Immature natural killer cell (primary cell): ENCODE results near the gene CDC42BPA. TPM values are rescaled to one million over a fixed set of nuclear protein-coding genes. Genes with fewer than 3 reads are reported as not detected.

Experiments used
- DNase-seq, 3 donors: peaks; one replicate each; pipeline ENCODE4 v3.0.0; 2022; ENCODE audit warnings: mixed read lengths in 1 of 3
- H3K27ac Mint-ChIP-seq, 6 donors: one replicate each; pipeline ENCODE4 v1.8.0; 2020; ENCODE audit warnings: mixed read lengths in 6 of 6, mild to moderate bottlenecking in 5 of 6, inconsistent platforms in 4 of 6, moderate library complexity in 3 of 6
- H3K27me3 Mint-ChIP-seq, 3 donors: one replicate each; pipeline ENCODE4 v1.8.0; 2020 to 2021; ENCODE audit warnings: low read depth in 3 of 3, mild to moderate bottlenecking in 3 of 3, mixed read lengths in 3 of 3, moderate library complexity in 3 of 3, inconsistent platforms in 1 of 3
- H3K36me3 Mint-ChIP-seq, 3 donors: one replicate each; pipeline ENCODE4 v1.8.0; 2020; ENCODE audit warnings: mixed read lengths in 3 of 3, inconsistent platforms in 2 of 3, mild to moderate bottlenecking in 2 of 3
- H3K4me1 Mint-ChIP-seq, 2 donors: one replicate each; pipeline ENCODE4 v1.8.0; 2020; ENCODE audit warnings: inconsistent platforms in 2 of 2, mild to moderate bottlenecking in 2 of 2, mixed read lengths in 2 of 2, moderate library complexity in 1 of 2
- H3K4me3 Mint-ChIP-seq, 5 donors: one replicate each; pipeline ENCODE4 v1.8.0; 2020; ENCODE audit warnings: mild to moderate bottlenecking in 5 of 5, mixed read lengths in 5 of 5, inconsistent platforms in 3 of 5, moderate library complexity in 3 of 5
- H3K9me3 Mint-ChIP-seq, 6 donors: one replicate each; pipeline ENCODE4 v1.8.0; 2020; ENCODE audit warnings: mild to moderate bottlenecking in 6 of 6, mixed read lengths in 6 of 6, inconsistent platforms in 4 of 6, moderate library complexity in 3 of 6
- polyA plus RNA-seq, 3 donors: library from polyadenylated mRNA; unstranded; fragments of 300-500 nt; fragmentation: Illumina TruSeq; gene quantifications; one replicate each; pipeline ENCODE4 v1.2.3, GENCODE V29; 2021

Gene CDC42BPA, protein sequence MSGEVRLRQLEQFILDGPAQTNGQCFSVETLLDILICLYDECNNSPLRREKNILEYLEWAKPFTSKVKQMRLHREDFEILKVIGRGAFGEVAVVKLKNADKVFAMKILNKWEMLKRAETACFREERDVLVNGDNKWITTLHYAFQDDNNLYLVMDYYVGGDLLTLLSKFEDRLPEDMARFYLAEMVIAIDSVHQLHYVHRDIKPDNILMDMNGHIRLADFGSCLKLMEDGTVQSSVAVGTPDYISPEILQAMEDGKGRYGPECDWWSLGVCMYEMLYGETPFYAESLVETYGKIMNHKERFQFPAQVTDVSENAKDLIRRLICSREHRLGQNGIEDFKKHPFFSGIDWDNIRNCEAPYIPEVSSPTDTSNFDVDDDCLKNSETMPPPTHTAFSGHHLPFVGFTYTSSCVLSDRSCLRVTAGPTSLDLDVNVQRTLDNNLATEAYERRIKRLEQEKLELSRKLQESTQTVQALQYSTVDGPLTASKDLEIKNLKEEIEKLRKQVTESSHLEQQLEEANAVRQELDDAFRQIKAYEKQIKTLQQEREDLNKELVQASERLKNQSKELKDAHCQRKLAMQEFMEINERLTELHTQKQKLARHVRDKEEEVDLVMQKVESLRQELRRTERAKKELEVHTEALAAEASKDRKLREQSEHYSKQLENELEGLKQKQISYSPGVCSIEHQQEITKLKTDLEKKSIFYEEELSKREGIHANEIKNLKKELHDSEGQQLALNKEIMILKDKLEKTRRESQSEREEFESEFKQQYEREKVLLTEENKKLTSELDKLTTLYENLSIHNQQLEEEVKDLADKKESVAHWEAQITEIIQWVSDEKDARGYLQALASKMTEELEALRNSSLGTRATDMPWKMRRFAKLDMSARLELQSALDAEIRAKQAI (N-terminal part only)
- under 1 TPM in 2 of 3 donors, not detected in 1; 0.13 to 0.67 TPM for polyA plus RNA-seq

DNA sequence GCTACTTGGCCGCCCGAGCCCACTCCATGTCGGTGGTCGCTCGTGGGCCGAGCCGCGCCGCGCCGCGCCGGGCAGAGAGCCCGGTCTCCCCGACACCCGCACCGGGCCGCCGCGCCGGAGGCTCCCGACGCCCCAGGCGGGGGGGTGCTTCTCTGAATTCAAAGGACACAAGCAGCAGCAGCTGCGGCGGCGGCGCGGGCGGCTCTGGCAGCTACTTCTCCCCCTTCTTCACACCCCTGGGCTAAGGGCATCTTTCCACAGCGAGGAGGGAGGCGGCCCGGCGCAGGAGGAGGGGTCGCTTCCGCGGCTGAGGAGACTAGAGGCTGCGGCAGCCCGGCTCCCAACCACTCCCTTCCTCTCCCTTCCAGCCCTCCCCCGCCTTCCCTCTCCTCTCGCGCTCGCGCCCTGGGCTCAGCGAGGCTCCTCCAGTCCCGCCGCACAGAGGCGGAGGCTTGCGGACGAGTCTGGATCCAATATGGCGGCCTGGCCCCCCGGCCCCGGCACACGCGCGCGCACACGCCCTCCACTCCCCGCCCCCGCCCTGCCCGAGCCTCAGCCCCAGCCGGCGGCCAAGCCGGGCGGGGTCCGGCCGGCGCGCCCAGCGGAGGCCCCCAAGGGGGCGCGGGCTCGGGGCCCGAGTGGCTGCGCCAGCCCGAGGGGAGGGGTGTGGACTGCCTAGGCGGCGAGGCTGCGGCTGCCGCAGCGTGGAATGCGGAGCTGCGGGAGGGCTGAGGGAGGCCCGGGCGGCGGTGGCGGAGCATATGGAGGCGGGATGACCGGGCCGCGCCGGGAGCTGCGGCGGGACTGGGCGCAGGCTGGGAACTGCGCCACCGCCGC is at the start of gene CDC42BPA:
Gene CDC42BPA (minus strand): TSS at position 477 of the 837 bp plus-strand sequence. CDS start 1,310 bp downstream, outside the sequence.
- Mint-ChIP-seq H3K4me1 (peaks cover 8 to 10% of the 10 kb centered on the region in 2 donors), H3K27ac (no peak within 1 kb of the TSS), H3K9me3 (peaks cover 0 to 4% (median 0%) of the 10 kb centered on the region in 6 donors), H3K36me3 (no peaks in the 10 kb centered on the region), H3K27me3 (peaks cover 13 to 33% (median 19%) of the 10 kb centered on the region in 3 donors), H3K4me3 (peak within 1 kb of the TSS; percentile 62 to 76 (median 69))
- peak; percentile 2 to 9 (median 6) for DNase-seq

GRCh38 chr1:227368009-227368408 is 49.7 kb upstream of the CDC42BPA start:
- H3K9me3 Mint-ChIP-seq, result no peaks in the 10 kb centered on the region
- no peaks in the 10 kb centered on the region for H3K4me1 Mint-ChIP-seq
- no peak for DNase-seq
- H3K36me3 Mint-ChIP-seq, result no peaks in the 10 kb centered on the region
- H3K27ac Mint-ChIP-seq, result no peak overlapping the region
- no peak overlapping the region for H3K4me3 Mint-ChIP-seq
- peaks cover 0 to 7% (median 2%) of the 10 kb centered on the region in 3 donors for H3K27me3 Mint-ChIP-seq

- Mint-ChIP-seq H3K27me3 (peaks cover 0 to 8% (median 4%) of the 10 kb centered on the region in 3 donors), H3K4me1 (no peaks in the 10 kb centered on the region), H3K9me3 (no peaks in the 10 kb centered on the region), H3K4me3 (no peak overlapping the region), H3K27ac (no peak overlapping the region), H3K36me3 (no peaks in the 10 kb centered on the region)
- DNase-seq, result no peak
Observed at GRCh38 chr1:227365473-227366431, 47.5 kb upstream of the CDC42BPA start.

DNA sequence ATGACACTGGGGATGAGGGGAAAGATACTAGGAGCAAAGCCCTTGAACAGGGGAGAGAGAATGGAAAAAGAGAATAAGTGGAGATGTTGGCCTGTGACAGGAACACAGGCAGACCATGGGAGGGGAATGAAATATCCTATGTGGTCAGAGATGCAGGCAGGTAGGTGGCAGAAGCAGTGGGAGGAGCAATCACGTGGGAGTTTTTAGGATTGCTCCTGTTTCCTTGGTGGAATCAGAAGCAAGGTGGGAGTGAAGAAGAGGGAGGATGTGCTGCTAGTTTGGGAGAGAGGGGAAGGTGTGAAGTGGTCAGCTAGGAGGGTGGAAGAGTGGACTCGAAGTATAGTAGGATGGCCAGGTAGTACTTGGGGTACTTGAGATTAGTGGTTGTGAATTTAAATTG is 46.4 kb upstream of the CDC42BPA start:
- Mint-ChIP-seq H3K4me1 (no peaks in the 10 kb centered on the region), H3K36me3 (no peaks in the 10 kb centered on the region), H3K27ac (no peak overlapping the region), H3K9me3 (no peaks in the 10 kb centered on the region), H3K27me3 (peaks cover 0 to 8% (median 4%) of the 10 kb centered on the region in 3 donors), H3K4me3 (no peak overlapping the region)
- DNase-seq, result no peak

- Mint-ChIP-seq H3K9me3 (no peaks in the 10 kb centered on the region), H3K4me1 (no peaks in the 10 kb centered on the region), H3K27ac (no peak overlapping the region), H3K4me3 (no peak overlapping the region), H3K36me3 (no peaks in the 10 kb centered on the region), H3K27me3 (peaks cover 0 to 11% (median 4%) of the 10 kb centered on the region in 3 donors)
- DNase-seq, result no peak
Observed at GRCh38 chr1:227363825-227364224, 45.5 kb upstream of the CDC42BPA start.

DNA sequence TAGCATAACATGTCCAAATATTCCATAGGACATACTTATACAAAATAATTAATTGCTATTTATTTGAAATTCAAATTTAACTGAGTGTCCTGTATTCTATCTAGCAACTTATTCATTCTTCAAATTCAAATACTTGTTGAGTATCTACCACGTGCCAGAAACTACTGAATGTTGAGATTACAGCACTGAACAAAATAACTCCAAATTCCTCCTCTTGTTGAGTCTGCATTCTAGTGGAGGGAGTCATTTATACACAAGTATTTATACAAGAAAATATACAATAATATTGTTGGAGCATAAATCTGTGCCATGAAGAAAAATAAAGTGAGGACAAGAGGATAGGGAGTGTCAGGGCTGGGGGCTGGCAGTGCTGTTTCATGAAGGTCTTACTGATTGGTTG is 43.7 kb upstream of the CDC42BPA start:
- no peak overlapping the region for H3K4me3 Mint-ChIP-seq
- no peaks in the 10 kb centered on the region for H3K4me1 Mint-ChIP-seq
- H3K27me3 Mint-ChIP-seq, result peaks cover 0 to 13% (median 7%) of the 10 kb centered on the region in 3 donors
- H3K36me3 Mint-ChIP-seq, result no peaks in the 10 kb centered on the region
- no peaks in the 10 kb centered on the region for H3K9me3 Mint-ChIP-seq
- H3K27ac Mint-ChIP-seq, result no peak overlapping the region
- no peak for DNase-seq

- H3K27me3 Mint-ChIP-seq, result peaks cover 0 to 5% (median 4%) of the 10 kb centered on the region in 3 donors
Observed at GRCh38 chr1:227357927-227358302, 39.6 kb upstream of the CDC42BPA start.

DNA sequence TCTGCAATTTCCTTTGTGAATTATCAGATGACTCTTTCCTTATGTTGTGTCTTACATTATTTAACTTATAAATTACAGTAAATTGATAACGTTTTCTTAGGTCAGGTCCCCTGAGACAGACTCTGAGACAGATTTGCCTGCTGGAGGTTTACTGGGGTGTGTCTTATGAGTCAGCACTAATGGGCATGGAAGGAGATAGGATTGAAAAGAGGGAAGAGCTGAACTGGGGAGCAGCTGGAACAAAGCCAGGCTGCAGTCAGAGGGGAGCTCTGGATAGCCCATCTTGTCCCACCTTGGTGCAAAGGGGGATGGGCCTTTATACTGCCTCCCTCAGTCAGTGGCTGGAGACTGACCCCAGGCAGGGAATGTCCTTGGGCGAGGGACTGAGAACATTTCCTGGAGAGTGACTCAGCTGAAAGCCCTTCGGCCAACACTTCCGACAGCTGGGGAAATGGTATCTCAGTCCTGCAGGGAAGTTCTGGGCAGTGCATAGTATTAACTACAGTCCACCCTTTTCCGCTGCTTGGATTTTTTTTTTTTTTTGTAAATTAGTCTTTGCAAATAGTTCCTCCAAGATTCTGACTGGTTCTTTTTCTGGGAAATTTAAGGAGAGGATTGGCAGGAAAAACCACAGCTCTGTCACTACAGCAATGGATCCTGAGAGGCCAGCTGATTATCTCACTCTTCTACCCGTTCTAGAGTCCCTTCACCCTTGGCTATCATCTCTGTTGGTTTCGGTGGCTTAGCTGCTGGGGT is 39.1 kb upstream of the CDC42BPA start:
- Mint-ChIP-seq H3K27me3 (peaks cover 0 to 5% (median 4%) of the 10 kb centered on the region in 3 donors), H3K4me3 (no peak overlapping the region), H3K36me3 (peaks cover 0 to 4% (median 0%) of the 10 kb centered on the region in 3 donors)

More at GRCh38 chr1:227357927-227358302, 39.6 kb upstream of the CDC42BPA start:
- Mint-ChIP-seq H3K36me3 (peaks cover 0 to under 1% (median 0%) of the 10 kb centered on the region in 3 donors), H3K4me3 (no peak overlapping the region), H3K27ac (no peak overlapping the region), H3K9me3 (no peaks in the 10 kb centered on the region), H3K4me1 (no peaks in the 10 kb centered on the region)
- DNase-seq, result no peak

DNA sequence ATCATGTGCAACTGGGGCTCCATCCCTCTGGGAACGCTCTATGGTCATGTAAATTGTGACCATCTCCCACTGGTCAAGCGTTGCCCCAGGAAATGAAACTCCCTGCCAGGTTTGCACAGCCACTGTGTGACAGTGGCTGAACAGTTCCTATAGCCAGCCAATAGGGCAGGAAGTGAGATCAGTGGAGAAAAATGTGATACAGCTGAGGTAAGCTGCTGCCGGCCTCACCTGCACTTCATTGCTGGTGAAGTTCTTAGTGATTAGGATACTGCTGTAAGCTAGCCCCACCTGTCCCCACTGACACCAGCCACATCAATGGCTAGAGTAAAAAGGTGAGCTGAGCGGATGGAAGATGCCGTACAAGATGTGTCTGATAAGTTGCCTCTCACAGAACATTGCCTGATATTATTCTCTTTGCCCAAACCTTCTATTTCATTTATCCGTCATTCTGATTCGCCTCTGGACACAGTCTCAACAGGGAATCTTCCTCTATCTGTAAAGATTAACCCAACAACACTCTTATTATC is 38.4 kb upstream of the CDC42BPA start:
- Mint-ChIP-seq H3K4me3 (no peak overlapping the region), H3K36me3 (peaks cover 0 to 4% (median 0%) of the 10 kb centered on the region in 3 donors), H3K4me1 (no peaks in the 10 kb centered on the region), H3K27me3 (peaks cover 1 to 5% (median 4%) of the 10 kb centered on the region in 3 donors), H3K9me3 (no peaks in the 10 kb centered on the region), H3K27ac (no peak overlapping the region)
- DNase-seq, result no peak

More for the DNA sequence above, 39.1 kb upstream of the CDC42BPA start:
- no peak for DNase-seq
- H3K4me1 Mint-ChIP-seq, result no peaks in the 10 kb centered on the region
- no peaks in the 10 kb centered on the region for H3K9me3 Mint-ChIP-seq
- H3K27ac Mint-ChIP-seq, result no peak overlapping the region

GRCh38 chr1:227355542-227356245 is 37.4 kb upstream of the CDC42BPA start:
- no peak overlapping the region for H3K27ac Mint-ChIP-seq
- no peaks in the 10 kb centered on the region for H3K9me3 Mint-ChIP-seq
- H3K4me3 Mint-ChIP-seq, result no peak overlapping the region
- no peaks in the 10 kb centered on the region for H3K4me1 Mint-ChIP-seq
- peaks cover 0 to 4% (median 0%) of the 10 kb centered on the region in 3 donors for H3K36me3 Mint-ChIP-seq
- H3K27me3 Mint-ChIP-seq, result peaks cover 3 to 5% (median 4%) of the 10 kb centered on the region in 3 donors
- no peak for DNase-seq

- Mint-ChIP-seq H3K9me3 (no peaks in the 10 kb centered on the region), H3K36me3 (peaks cover 0 to 4% (median 0%) of the 10 kb centered on the region in 3 donors), H3K4me3 (no peak overlapping the region), H3K4me1 (no peaks in the 10 kb centered on the region), H3K27me3 (peaks cover 2 to 4% (median 2%) of the 10 kb centered on the region in 3 donors), H3K27ac (no peak overlapping the region)
- DNase-seq, result no peak
Observed at GRCh38 chr1:227353186-227353585, 34.9 kb upstream of the CDC42BPA start.
